Testis (tissue), 3 donors: Measurements from ENCODE around the gene SHISA4. TPM values are rescaled to one million over a fixed set of nuclear protein-coding genes. Genes with fewer than 3 reads are reported as not detected.
"Not testable (repeated sequence)": the region's sequence is repeated elsewhere in the genome, so short reads cannot be mapped to it uniquely, and the experiment has no call there.

Experiments
- DNase-seq: peaks from one replicate; pipeline ENCODE4 v3.0.0-alpha.2; 2019
- H3K27ac ChIP-seq, 2 donors: fragments of 200-600 bp; sonication (generic); one replicate each; pipeline ENCODE4 v1.5.1; 2019
- H3K27me3 ChIP-seq: fragments of 200-600 bp; sonication (generic); one replicate; pipeline ENCODE4 v1.5.1; 2019
- H3K36me3 ChIP-seq: fragments of 200-600 bp; sonication (generic); one replicate; pipeline ENCODE4 v1.5.1; 2017; ENCODE audit warnings: low read depth; ENCODE audit errors: missing control alignments
- H3K4me1 ChIP-seq: fragments of 200-600 bp; sonication (generic); one replicate; pipeline ENCODE4 v1.5.1; 2019
- H3K4me3 ChIP-seq, 2 donors: fragments of 200-600 bp; sonication (generic); one replicate each; pipeline ENCODE4 v1.5.1; 2017 to 2019
- H3K9me3 ChIP-seq: fragments of 200-600 bp; sonication (generic); one replicate; pipeline ENCODE4 v1.5.1; 2017
- CTCF ChIP-seq, 3 experiments: fragments of 450-650 bp in 2 of 3; fragments of 200-600 bp in 1 of 3; sonication (generic) in 1 of 3; IDR thresholded peaks; one replicate each; pipeline ENCODE4 v1.5.1; 2016 to 2019; ENCODE audit warnings: antibody characterized with exemption in 3 of 3, mild to moderate bottlenecking in 2 of 3, moderate library complexity in 1 of 3
- POLR2A ChIP-seq: fragments of 450-650 bp; IDR thresholded peaks from one replicate; pipeline ENCODE4 v1.6.1; 2017; ENCODE audit warnings: antibody characterized with exemption, mild to moderate bottlenecking, moderate library complexity
- WGBS, 2 donors: methylation state at CpG; one replicate each; pipeline ENCODE4 v1.1.5; 2018; 5-methylcytosine and 5-hydroxymethylcytosine counted together
- intact Hi-C: fragments of 100-400 bp; cut with DNase I; formaldehyde crosslinking; loops from one replicate; pipeline ENCODE4 v1.15.1; 2023; ENCODE audit warnings: low total_unique reads
- polyA plus RNA-seq: library from polyadenylated mRNA; stranded (reverse); fragments of 350-450 nt; fragmentation: Illumina TruSeq; extraction: RNeasy Lipid Tissue Mini Kit (QIAGEN cat#74804); gene quantifications from one replicate; pipeline ENCODE4 v1.2.3, GENCODE V29; 2014; ENCODE audit warnings: low read depth, low replicate concordance; ENCODE audit not compliant: insufficient read depth
- total RNA-seq, 2 donors: library from RNA; depleted of rRNA; stranded (reverse); fragments of >200 nt; gene quantifications; one replicate each; pipeline ENCODE4 v1.2.3, GENCODE V29; 2016

The SHISA4 gene
- total and polyA plus RNA-seq, 3 donors from 2014 or later = 32.6 to 48.0 (median 45.5) TPM

- intact Hi-C loops = loop anchor here (5.0 kb wide), 1 partner anchor 52 kb away; no protein-coding TSS in a partner anchor
- no peak for DNase-seq
Measured at GRCh38 chr1:201899683-201900429, 11.2 kb downstream of the SHISA4 start.

DNA sequence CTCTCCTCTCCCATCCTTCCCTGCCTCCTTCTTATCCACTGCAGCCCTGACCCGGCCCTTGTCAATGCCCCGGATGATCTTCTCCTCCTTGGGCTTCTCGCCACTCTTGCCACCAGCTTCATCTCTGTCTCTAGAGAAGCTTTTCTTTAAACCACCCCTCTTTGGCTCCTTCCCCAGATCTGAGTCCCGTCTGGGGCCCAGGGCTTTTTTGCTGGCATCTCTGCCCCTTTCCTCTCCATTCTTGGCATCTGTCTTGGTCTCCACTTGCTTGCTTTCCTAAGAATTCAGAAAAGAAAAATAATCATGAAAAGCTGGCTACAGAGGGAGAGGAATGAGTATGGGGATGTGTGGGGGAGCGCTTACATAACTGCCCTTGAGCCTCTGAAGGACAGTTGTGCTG is 11.8 kb downstream of the SHISA4 start:
- H3K4me1 ChIP-seq = peaks cover 36% of the 10 kb centered on the region
- H3K27me3 ChIP-seq = no peaks in the 10 kb centered on the region
- no peak for DNase-seq
- H3K4me3 ChIP-seq = no peak overlapping the region
- no peaks in the 10 kb centered on the region for H3K9me3 ChIP-seq
- H3K36me3 ChIP-seq = no peaks in the 10 kb centered on the region
- TF ChIP-seq POLR2A = no peak
- TF ChIP-seq CTCF (IDR thresholded peaks at IDR 0.05) = no peak
- H3K27ac ChIP-seq = peak overlapping the region in 1 of 2 donors; percentile 58
- WGBS, 2 donors = 67 to 77% methylated on average over 5 of the region's 5 CpGs
- intact Hi-C loops = no loop called here

More at GRCh38 chr1:201899683-201900429, 11.2 kb downstream of the SHISA4 start:
- WGBS, 2 donors = 89 to 93% methylated on average over 18 to 20 of the region's 20 CpGs
- H3K27me3 ChIP-seq = no peaks in the 10 kb centered on the region
- H3K27ac ChIP-seq = peak overlapping the region in 1 of 2 donors; percentile 58
- no peaks in the 10 kb centered on the region for H3K9me3 ChIP-seq
- H3K4me3 ChIP-seq = no peak overlapping the region
- TF ChIP-seq POLR2A = no peak
- peaks cover 29% of the 10 kb centered on the region for H3K4me1 ChIP-seq
- H3K36me3 ChIP-seq = no peaks in the 10 kb centered on the region

DNA sequence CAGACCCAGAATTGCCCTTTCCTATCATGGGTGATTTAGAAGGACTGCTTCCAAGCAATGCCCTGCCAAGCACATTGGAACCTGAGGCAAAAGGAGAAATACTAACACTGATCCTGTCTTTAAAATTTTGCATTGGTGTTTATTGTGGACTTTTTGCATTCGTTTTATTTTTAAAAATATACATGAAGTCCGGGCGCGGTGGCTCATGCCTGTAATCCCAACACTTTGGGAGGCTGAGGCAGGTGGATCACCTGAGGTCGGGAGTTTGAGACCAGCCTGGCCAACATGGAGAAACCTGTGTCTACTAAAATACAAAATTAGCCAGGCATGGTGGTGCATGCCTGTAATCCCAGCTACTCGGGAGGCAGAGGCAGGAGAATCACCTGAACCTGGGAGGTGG is 12.3 kb downstream of the SHISA4 start:
- H3K27me3 ChIP-seq, H3K36me3 ChIP-seq, intact Hi-C loops, H3K9me3 ChIP-seq, H3K4me3 ChIP-seq, DNase-seq: not testable (repeated sequence)
- Histone ChIP-seq H3K27ac (peak overlapping the region in 1 of 2 donors; percentile 58), H3K4me1 (peaks cover 41% of the 10 kb centered on the region)
- WGBS, 2 donors = 82 to 93% methylated on average over 6 of the region's 6 CpGs

DNA sequence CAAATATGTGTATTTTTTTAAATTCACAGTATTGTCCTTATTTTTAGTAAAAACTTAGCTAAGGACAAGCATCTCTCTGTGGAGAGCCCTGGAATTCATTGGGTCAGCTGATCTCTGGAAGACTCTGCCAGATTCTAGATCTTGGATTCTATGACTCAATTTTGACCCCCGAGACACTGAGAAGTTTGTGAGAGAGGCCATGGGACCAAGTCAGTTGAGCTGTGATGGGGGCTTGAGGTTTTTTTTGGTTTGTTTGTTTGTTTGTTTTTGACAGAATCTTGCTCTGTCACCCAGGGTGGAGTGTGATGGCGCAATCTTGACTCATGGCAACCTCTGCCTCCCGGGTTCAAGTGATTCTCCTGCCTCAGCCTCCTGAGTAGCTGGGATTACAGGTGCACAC is 13.5 kb downstream of the SHISA4 start:
- no peak overlapping the region for H3K4me3 ChIP-seq
- intact Hi-C loops = no loop called here
- H3K4me1 ChIP-seq = peaks cover 50% of the 10 kb centered on the region
- no peaks in the 10 kb centered on the region for H3K36me3 ChIP-seq
- DNase-seq = no peak
- H3K27ac ChIP-seq = peak overlapping the region; percentile 43 to 91
- no peaks in the 10 kb centered on the region for H3K27me3 ChIP-seq
- H3K9me3 ChIP-seq = no peaks in the 10 kb centered on the region
- TF ChIP-seq CTCF (IDR thresholded peaks at IDR 0.05) (no peak), POLR2A (no peak)
- WGBS, 2 donors = 77 to 78% methylated on average over 3 of the region's 3 CpGs

- H3K36me3 ChIP-seq = no peaks in the 10 kb centered on the region
- H3K27ac ChIP-seq = peak overlapping the region; percentile 88 to 91
- peaks cover 50% of the 10 kb centered on the region for H3K4me1 ChIP-seq
- intact Hi-C loops = no loop called here
- H3K27me3 ChIP-seq = no peaks in the 10 kb centered on the region
- H3K9me3 ChIP-seq = no peaks in the 10 kb centered on the region
- 50 to 58% methylated on average over 5 of the region's 5 CpGs for WGBS, 2 donors
- TF ChIP-seq POLR2A (no peak), CTCF (IDR thresholded peaks at IDR 0.05) (no peak)
- H3K4me3 ChIP-seq = no peak overlapping the region
- peak; percentile 62 for DNase-seq
Measured at GRCh38 chr1:201903135-201903534, 14.4 kb downstream of the SHISA4 start.

DNA sequence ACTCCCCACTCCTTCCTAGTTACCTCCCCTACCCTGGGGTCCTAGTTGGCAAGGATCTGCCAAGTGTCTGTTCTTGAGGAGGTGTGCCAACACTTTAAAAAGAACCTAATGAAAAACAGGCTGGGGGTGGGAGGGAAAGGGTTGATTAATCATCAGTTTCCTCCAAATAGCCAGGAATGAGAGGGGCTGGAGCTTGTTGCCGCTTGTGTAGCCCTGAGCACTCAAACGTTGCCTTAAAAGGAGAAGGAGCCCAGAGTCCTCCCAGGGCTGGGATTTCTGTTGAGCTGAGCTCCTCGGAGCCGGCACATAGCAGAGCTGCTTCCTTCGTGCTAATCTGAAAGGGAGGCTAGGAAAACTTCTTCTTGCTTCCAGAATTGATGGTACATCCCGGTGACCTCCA is 15.9 kb downstream of the SHISA4 start:
- DNase-seq = peak; percentile 74
- H3K36me3 ChIP-seq = no peaks in the 10 kb centered on the region
- 33 to 39% methylated on average over 6 of the region's 6 CpGs for WGBS, 2 donors
- H3K4me1 ChIP-seq = peaks cover 55% of the 10 kb centered on the region
- H3K27ac ChIP-seq = peak overlapping the region; percentile 88 to 91
- H3K4me3 ChIP-seq = no peak overlapping the region
- intact Hi-C loops = no loop called here
- TF ChIP-seq POLR2A (no peak), CTCF (IDR thresholded peaks at IDR 0.05) (no peak)
- H3K27me3 ChIP-seq = no peaks in the 10 kb centered on the region
- H3K9me3 ChIP-seq = no peaks in the 10 kb centered on the region
